Osteocyte (in vitro differentiated cells): ENCODE results near the gene TNC. TPM values are rescaled to one million over a fixed set of nuclear protein-coding genes. Genes with fewer than 3 reads are reported as not detected.

Experiments used
- DNase-seq: peaks from one replicate; pipeline ENCODE4 v3.0.0; 2021; ENCODE audit warnings: mixed read lengths; ENCODE audit not compliant: unreplicated experiment; ENCODE audit errors: extremely low spot score
- H3K27ac Mint-ChIP-seq: one replicate; pipeline ENCODE4 v1.8.0; 2021; ENCODE audit warnings: mild to moderate bottlenecking, mixed read lengths; ENCODE audit not compliant: unreplicated experiment
- H3K27me3 Mint-ChIP-seq: one replicate; pipeline ENCODE4 v1.8.0; 2021; ENCODE audit warnings: mixed read lengths; ENCODE audit not compliant: unreplicated experiment
- H3K36me3 Mint-ChIP-seq: one replicate; pipeline ENCODE4 v1.8.0; 2021; ENCODE audit warnings: mixed read lengths; ENCODE audit not compliant: unreplicated experiment
- H3K4me1 Mint-ChIP-seq: one replicate; pipeline ENCODE4 v1.8.0; 2021; ENCODE audit warnings: mixed read lengths; ENCODE audit not compliant: unreplicated experiment
- H3K4me3 Mint-ChIP-seq: one replicate; pipeline ENCODE4 v1.8.0; 2021; ENCODE audit warnings: mild to moderate bottlenecking, moderate library complexity, mixed read lengths; ENCODE audit not compliant: unreplicated experiment
- H3K9me3 Mint-ChIP-seq: one replicate; pipeline ENCODE4 v1.8.0; 2021; ENCODE audit warnings: mixed read lengths; ENCODE audit not compliant: unreplicated experiment
- total RNA-seq: library from RNA; stranded (reverse); gene quantifications from 2 replicates; pipeline ENCODE4 v1.2.1, GENCODE V29; 2021
- TF ChIP-seq, protein P1 (sequence below): fragments of 200-600 bp; sonication (generic); IDR thresholded peaks from 2 replicates; pipeline ENCODE4 v1.5.0; 2021; ENCODE audit warnings: antibody characterized with exemption, mild to moderate bottlenecking, moderate library complexity

TNC gene
- total RNA-seq, 1 donor from 2014 or later: 75.1 TPM

DNA sequence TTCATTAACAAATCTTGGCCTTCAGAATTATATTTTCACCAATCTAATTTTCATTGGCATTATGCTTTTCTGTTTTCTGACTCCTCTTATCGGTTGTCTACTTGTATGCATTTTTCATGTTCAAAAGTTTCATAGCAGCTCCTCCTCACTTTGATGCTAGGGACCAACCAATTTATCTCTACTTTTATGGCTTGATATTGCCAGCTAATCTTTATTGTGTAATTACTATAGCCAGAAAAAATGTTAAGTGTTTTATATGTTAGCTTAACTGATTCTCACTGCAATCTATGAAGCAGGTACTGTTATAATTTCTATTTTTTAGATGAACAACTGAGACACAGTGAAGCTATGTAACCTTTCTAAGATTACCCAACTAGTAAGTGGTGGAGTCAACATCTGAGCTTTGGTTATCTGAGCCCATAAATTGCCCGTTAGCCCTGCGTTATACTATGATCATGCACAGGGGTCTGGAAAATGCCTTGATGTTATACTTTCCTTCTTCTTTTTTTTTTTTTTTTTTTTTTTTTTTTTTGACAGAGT is 34.4 kb upstream of the TNC start:
- no peak for DNase-seq
- Mint-ChIP-seq H3K27me3 (no peaks in the 10 kb centered on the region), H3K4me1 (peaks cover 17% of the 10 kb centered on the region), H3K9me3 (no peaks in the 10 kb centered on the region), H3K36me3 (no peaks in the 10 kb centered on the region), H3K4me3 (no peak overlapping the region), H3K27ac (no peak overlapping the region)
- TF ChIP-seq, protein P1, sequence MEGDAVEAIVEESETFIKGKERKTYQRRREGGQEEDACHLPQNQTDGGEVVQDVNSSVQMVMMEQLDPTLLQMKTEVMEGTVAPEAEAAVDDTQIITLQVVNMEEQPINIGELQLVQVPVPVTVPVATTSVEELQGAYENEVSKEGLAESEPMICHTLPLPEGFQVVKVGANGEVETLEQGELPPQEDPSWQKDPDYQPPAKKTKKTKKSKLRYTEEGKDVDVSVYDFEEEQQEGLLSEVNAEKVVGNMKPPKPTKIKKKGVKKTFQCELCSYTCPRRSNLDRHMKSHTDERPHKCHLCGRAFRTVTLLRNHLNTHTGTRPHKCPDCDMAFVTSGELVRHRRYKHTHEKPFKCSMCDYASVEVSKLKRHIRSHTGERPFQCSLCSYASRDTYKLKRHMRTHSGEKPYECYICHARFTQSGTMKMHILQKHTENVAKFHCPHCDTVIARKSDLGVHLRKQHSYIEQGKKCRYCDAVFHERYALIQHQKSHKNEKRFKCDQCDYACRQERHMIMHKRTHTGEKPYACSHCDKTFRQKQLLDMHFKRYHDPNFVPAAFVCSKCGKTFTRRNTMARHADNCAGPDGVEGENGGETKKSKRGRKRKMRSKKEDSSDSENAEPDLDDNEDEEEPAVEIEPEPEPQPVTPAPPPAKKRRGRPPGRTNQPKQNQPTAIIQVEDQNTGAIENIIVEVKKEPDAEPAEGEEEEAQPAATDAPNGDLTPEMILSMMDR: no peak

DNA sequence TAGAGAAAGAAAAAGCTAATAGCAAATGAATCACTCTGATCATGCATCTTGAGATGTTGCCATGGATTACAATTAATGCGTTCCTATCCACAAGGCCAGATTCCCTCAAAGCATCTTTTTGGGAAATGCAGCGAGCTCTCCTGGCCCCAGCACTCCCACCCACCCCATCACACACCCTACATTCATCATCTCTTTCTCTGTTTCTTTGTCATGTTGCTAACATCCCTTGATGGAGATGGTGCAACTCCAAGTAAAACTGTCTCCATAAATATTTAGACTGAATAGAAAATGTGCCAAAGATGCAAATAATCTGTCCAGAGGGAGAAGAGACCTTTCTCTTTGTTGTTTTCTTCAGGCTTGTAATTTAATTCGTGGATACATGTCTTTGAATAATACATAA is 30.8 kb upstream of the TNC start:
- no peaks in the 10 kb centered on the region for H3K27me3 Mint-ChIP-seq
- no peaks in the 10 kb centered on the region for H3K9me3 Mint-ChIP-seq
- no peaks in the 10 kb centered on the region for H3K36me3 Mint-ChIP-seq
- TF ChIP-seq, protein P1: no peak
- no peak overlapping the region for H3K27ac Mint-ChIP-seq
- DNase-seq: no peak
- H3K4me3 Mint-ChIP-seq: no peak overlapping the region
- peaks cover 29% of the 10 kb centered on the region for H3K4me1 Mint-ChIP-seq

GRCh38 chr9:115146581-115147021 is 28.6 kb upstream of the TNC start:
- Mint-ChIP-seq H3K27ac (peak overlapping the region; percentile 79), H3K36me3 (no peaks in the 10 kb centered on the region), H3K9me3 (peaks cover 6% of the 10 kb centered on the region), H3K4me1 (peaks cover 33% of the 10 kb centered on the region), H3K4me3 (no peak overlapping the region), H3K27me3 (no peaks in the 10 kb centered on the region)
- DNase-seq: no peak
- TF ChIP-seq, protein P1: no peak

GRCh38 chr9:115144706-115145105 is 26.7 kb upstream of the TNC start:
- Mint-ChIP-seq H3K4me3 (no peak overlapping the region), H3K9me3 (peaks cover 13% of the 10 kb centered on the region), H3K27ac (peak overlapping the region; percentile 51), H3K4me1 (peaks cover 33% of the 10 kb centered on the region), H3K36me3 (no peaks in the 10 kb centered on the region), H3K27me3 (no peaks in the 10 kb centered on the region)
- DNase-seq: no peak
- TF ChIP-seq, protein P1: no peak

GRCh38 chr9:115143689-115144088 is 25.7 kb upstream of the TNC start:
- no peak for DNase-seq
- Mint-ChIP-seq H3K36me3 (no peaks in the 10 kb centered on the region), H3K4me1 (peaks cover 33% of the 10 kb centered on the region), H3K27me3 (no peaks in the 10 kb centered on the region), H3K9me3 (peaks cover 16% of the 10 kb centered on the region), H3K4me3 (no peak overlapping the region), H3K27ac (no peak overlapping the region)
- TF ChIP-seq, protein P1: no peak
